GM18505 (cell line): ENCODE measurements around the gene CEP250.

Source experiments
- ATAC-seq: cut with Tn5 transposase; IDR thresholded peaks from one replicate; pipeline ENCODE4 v1.9.1; 2021; ENCODE audit not compliant: unreplicated experiment
- POLR2A ChIP-seq: IDR thresholded peaks from 4 replicates; pipeline ENCODE4 v1.6.1; 2011; ENCODE audit warnings: borderline replicate concordance; ENCODE audit not compliant: insufficient read depth, insufficient read length; ENCODE audit errors: extremely low read depth

Gene CEP250

GRCh38 chr20:35454881-35455609 is at the start of gene CEP250:
TSS of gene CEP250 (plus strand) at chr20:35455598. CDS start at chr20:35462368, 6,770 bp downstream.
- TF ChIP-seq POLR2A = peak; percentile 57
- ATAC-seq = peak; percentile 92

GRCh38 chr20:35405775-35406174 is 49.6 kb upstream of the CEP250 start:
- no peak for TF ChIP-seq POLR2A
- ATAC-seq = no peak

GRCh38 chr20:35408270-35408669 is 47.1 kb upstream of the CEP250 start:
- ATAC-seq = no peak
- TF ChIP-seq POLR2A = no peak

- ATAC-seq = no peak
These were observed 45.9 kb upstream of the CEP250 start for GRCh38 chr20:35409542-35409941.

GRCh38 chr20:35410613-35411012 is 44.8 kb upstream of the CEP250 start:
- ATAC-seq = no peak
- no peak for TF ChIP-seq POLR2A

More at GRCh38 chr20:35409542-35409941, 45.9 kb upstream of the CEP250 start:
- TF ChIP-seq POLR2A = no peak

- no peak for ATAC-seq
- no peak for TF ChIP-seq POLR2A
These were observed 34.1 kb upstream of the CEP250 start for GRCh38 chr20:35421322-35421721.

GRCh38 chr20:35431621-35432429 is 23.6 kb upstream of the CEP250 start:
- no peak for TF ChIP-seq POLR2A

GRCh38 chr20:35432430-35432735 is 23.0 kb upstream of the CEP250 start:
- no peak for ATAC-seq
- no peak for TF ChIP-seq POLR2A

More at GRCh38 chr20:35431621-35432429, 23.6 kb upstream of the CEP250 start:
- ATAC-seq = no peak

- no peak for ATAC-seq
- no peak for TF ChIP-seq POLR2A
These were observed 22.1 kb upstream of the CEP250 start for GRCh38 chr20:35433337-35433736.

GRCh38 chr20:35434085-35435005 is 21.1 kb upstream of the CEP250 start:
- no peak for TF ChIP-seq POLR2A
- no peak for ATAC-seq

GRCh38 chr20:35436177-35436573 is 19.2 kb upstream of the CEP250 start:
- ATAC-seq = no peak
- no peak for TF ChIP-seq POLR2A

- no peak for TF ChIP-seq POLR2A
- ATAC-seq = no peak
These were observed 17.8 kb upstream of the CEP250 start for GRCh38 chr20:35437599-35437998.

- no peak for ATAC-seq
- no peak for TF ChIP-seq POLR2A
These were observed 12.4 kb upstream of the CEP250 start for GRCh38 chr20:35443003-35443402.
